Fibroblast of lung (primary cell): ENCODE results near the gene GCSH.

Experiments
- EZH2 ChIP-seq: IDR thresholded peaks from 2 replicates; pipeline ENCODE4 v1.5.1; 2012; ENCODE audit warnings: low read length, control low read depth, mild to moderate bottlenecking; ENCODE audit errors: missing control alignments
- TF ChIP-seq, protein P1 (sequence below), 2 donors: IDR thresholded peaks in 1 of 2; conservative IDR thresholded peaks in 1 of 2; 1 replicate in 1 of 2; 2 replicates in 1 of 2; pipeline ENCODE4 v1.5.1; 2011 to 2012; ENCODE audit warnings: low read length in 2 of 2, control low read depth in 1 of 2, inconsistent platforms in 1 of 2, low read depth in 1 of 2, mild to moderate bottlenecking in 1 of 2

DNA sequence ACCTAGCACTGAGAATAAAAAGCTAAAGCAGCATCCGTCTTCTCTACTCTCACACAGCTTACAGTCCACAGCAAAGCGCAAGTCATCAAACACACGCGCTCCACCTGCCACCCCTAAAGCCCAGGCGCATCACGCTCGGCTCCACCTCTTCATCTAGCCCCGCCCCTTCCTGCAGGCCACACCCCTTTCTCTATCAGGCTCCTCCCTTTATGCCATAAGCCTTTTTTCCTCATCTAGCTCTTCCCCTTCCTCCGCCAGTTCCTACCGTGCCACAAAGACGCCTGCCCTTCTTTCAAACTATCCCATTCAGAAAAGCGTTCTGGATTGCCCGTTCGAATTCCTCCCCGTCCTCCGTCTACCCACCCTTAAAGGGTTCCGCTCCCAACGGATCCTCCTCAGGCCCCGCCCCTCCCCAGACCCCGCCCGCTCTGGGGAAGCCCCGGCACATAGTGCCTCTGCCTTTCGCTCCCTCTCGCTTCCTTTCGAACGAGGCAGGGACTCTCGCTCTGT is 19.6 kb downstream of the GCSH start:
- TF ChIP-seq, protein P1, sequence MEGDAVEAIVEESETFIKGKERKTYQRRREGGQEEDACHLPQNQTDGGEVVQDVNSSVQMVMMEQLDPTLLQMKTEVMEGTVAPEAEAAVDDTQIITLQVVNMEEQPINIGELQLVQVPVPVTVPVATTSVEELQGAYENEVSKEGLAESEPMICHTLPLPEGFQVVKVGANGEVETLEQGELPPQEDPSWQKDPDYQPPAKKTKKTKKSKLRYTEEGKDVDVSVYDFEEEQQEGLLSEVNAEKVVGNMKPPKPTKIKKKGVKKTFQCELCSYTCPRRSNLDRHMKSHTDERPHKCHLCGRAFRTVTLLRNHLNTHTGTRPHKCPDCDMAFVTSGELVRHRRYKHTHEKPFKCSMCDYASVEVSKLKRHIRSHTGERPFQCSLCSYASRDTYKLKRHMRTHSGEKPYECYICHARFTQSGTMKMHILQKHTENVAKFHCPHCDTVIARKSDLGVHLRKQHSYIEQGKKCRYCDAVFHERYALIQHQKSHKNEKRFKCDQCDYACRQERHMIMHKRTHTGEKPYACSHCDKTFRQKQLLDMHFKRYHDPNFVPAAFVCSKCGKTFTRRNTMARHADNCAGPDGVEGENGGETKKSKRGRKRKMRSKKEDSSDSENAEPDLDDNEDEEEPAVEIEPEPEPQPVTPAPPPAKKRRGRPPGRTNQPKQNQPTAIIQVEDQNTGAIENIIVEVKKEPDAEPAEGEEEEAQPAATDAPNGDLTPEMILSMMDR (conservative IDR thresholded peaks at IDR 0.05 in 1 of 2, IDR thresholded peaks at IDR 0.05 in 1 of 2; ENCODE audit: low read depth in 1 of 2, low read length in 2 of 2) = no peak
- no peak for TF ChIP-seq EZH2
